OCI-LY7 (cell line): ENCODE measurements around the gene CCL13. TPM values are rescaled to one million over a fixed set of nuclear protein-coding genes. Genes with fewer than 3 reads are reported as not detected.
A peak's percentile ranks its signal among the peaks of the same experiment; 100 is the strongest.

Experiments used
- BruUV-seq: library from RNA; stranded (reverse); fragments of 400-500 nt; replicated peaks from 2 replicates; lab custom pipeline; 2021; lab: Mats Ljungman, UMichigan
- CTCF ChIA-PET: fragments of 300-600 bp; sonication (Branson Sonifier 250); formaldehyde crosslinking; loops from one replicate; lab custom pipeline; 2022; ENCODE audit warnings: antibody characterized with exemption; ENCODE audit not compliant: unreplicated experiment; lab: Charles Lee
- POLR2A ChIA-PET: fragments of 300-600 bp; sonication (Branson Sonifier 250); formaldehyde crosslinking; loops from one replicate; lab custom pipeline; 2022; ENCODE audit warnings: antibody characterized with exemption; lab: Charles Lee
- DNase-seq: peaks from one replicate; pipeline ENCODE4 v3.0.0-alpha.2; 2015; ENCODE audit warnings: low spot score
- H2AFZ ChIP-seq: fragments of 200-600 bp; sonication (generic), shearing (Covaris generic); 2 replicates; pipeline ENCODE4 v1.6.1; 2014; ENCODE audit warnings: mild to moderate bottlenecking, antibody characterized with exemption, low read length, moderate library complexity
- H3K27ac ChIP-seq: fragments of 200-600 bp; sonication (generic); 2 replicates; pipeline ENCODE4 v1.5.1; 2014; ENCODE audit warnings: mixed run types, low read depth, mild to moderate bottlenecking, moderate library complexity, low read length, inconsistent platforms; ENCODE audit not compliant: poor library complexity, severe bottlenecking
- H3K36me3 ChIP-seq: fragments of 200-600 bp; sonication (generic); 2 replicates; pipeline ENCODE4 v1.6.1; 2014; ENCODE audit warnings: mild to moderate bottlenecking, antibody characterized with exemption, low read length, moderate library complexity, mixed read lengths; ENCODE audit not compliant: insufficient read depth
- H3K4me1 ChIP-seq: fragments of 200-600 bp; sonication (generic); 2 replicates; pipeline ENCODE4 v1.5.1; 2014; ENCODE audit warnings: mild to moderate bottlenecking, low read length; ENCODE audit not compliant: insufficient read depth, poor library complexity, severe bottlenecking
- H3K4me2 ChIP-seq: fragments of 200-600 bp; sonication (generic); 2 replicates; pipeline ENCODE4 v1.6.1; 2014; ENCODE audit warnings: mild to moderate bottlenecking, low read length
- H3K4me3 ChIP-seq: fragments of 200-600 bp; sonication (generic); 2 replicates; pipeline ENCODE4 v1.5.1; 2014; ENCODE audit warnings: mild to moderate bottlenecking, low read depth, low read length; ENCODE audit not compliant: poor library complexity, severe bottlenecking
- H3K79me2 ChIP-seq: fragments of 200-600 bp; sonication (generic); 2 replicates; pipeline ENCODE4 v1.6.1; 2016; ENCODE audit warnings: low read depth, mild to moderate bottlenecking, low read length, moderate library complexity, mixed read lengths; ENCODE audit not compliant: insufficient read depth
- H3K9me2 ChIP-seq: fragments of 200-600 bp; sonication (generic); 2 replicates; pipeline ENCODE4 v1.6.1; 2016; ENCODE audit warnings: mild to moderate bottlenecking, low read length, mixed read lengths; ENCODE audit not compliant: insufficient read depth
- H3K9me3 ChIP-seq: fragments of 200-600 bp; sonication (generic); 2 replicates; pipeline ENCODE4 v1.6.1; 2014; ENCODE audit warnings: mild to moderate bottlenecking, mixed run types, low read length, mixed read lengths
- H4K20me1 ChIP-seq: fragments of 200-600 bp; sonication (generic); 2 replicates; pipeline ENCODE4 v1.6.1; 2014; ENCODE audit warnings: mild to moderate bottlenecking, antibody characterized with exemption, low read length, moderate library complexity, mixed read lengths; ENCODE audit not compliant: insufficient read depth
- CTCF ChIP-seq: fragments of 200-600 bp; sonication (generic); conservative IDR thresholded peaks from 2 replicates; pipeline ENCODE4 v1.5.1; 2014; ENCODE audit warnings: mild to moderate bottlenecking, antibody characterized with exemption, low read length, moderate library complexity, mixed read lengths
- EZH2phosphoT487 ChIP-seq: fragments of 200-600 bp; sonication (generic); IDR thresholded peaks from 2 replicates; pipeline ENCODE4 v1.6.1; 2018; ENCODE audit warnings: low read depth, borderline replicate concordance, mild to moderate bottlenecking, mixed run types, antibody characterized with exemption, low read length, moderate library complexity, mixed read lengths
- intact Hi-C: fragments of 100-400 bp; cut with micrococcal nuclease; formaldehyde crosslinking; loops from one replicate; pipeline ENCODE4 v1.10.0; 2022; ENCODE audit not compliant: unreplicated experiment
- total RNA-seq, 2 experiments: library from RNA; depleted of rRNA in 1 of 2; stranded (reverse); fragments of >200 nt in 1 of 2; shearing (Covaris generic) in 1 of 2; gene quantifications; 2 replicates each; pipeline ENCODE4 v1.2.3, GENCODE V29; 2014 to 2022

Gene CCL13
- total RNA-seq, 2 experiments from 2014 or later, result not detected

DNA sequence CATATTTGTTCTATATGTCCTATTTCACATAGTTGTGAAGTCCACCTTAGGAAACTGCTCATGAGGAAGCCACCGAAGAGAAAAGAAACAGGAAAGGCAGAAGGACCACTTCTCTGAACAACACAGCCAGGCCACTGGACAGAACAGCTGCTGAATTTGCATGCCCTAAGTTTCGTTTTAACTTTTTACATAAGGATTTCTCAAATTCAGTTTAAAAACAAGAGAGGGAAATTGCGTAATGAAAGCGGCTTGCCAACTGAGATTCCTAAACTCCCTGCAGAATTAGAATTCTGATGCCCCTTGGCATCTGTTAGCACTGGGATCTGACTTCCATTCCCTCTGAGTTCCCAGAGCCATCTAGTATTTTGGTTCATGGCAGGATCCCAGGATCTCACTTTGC, 42.0 kb upstream of the CCL13 start:
- Histone ChIP-seq H3K9me2 (no peaks in the 10 kb centered on the region), H3K4me2 (no peak overlapping the region), H4K20me1 (no peaks in the 10 kb centered on the region), H3K27ac (no peak overlapping the region), H2AFZ (no peak overlapping the region), H3K9me3 (no peaks in the 10 kb centered on the region), H3K4me1 (no peaks in the 10 kb centered on the region), H3K4me3 (no peak overlapping the region), H3K36me3 (no peaks in the 10 kb centered on the region), H3K79me2 (no peaks in the 10 kb centered on the region)
- no peak for TF ChIP-seq EZH2phosphoT487
- TF ChIP-seq CTCF, result no peak
- CTCF ChIA-PET, result no interaction called here
- peak; percentile 1 for DNase-seq
- intact Hi-C loops, result no loop called here
- no TSS peak for BruUV-seq
- POLR2A ChIA-PET, result no interaction called here

DNA sequence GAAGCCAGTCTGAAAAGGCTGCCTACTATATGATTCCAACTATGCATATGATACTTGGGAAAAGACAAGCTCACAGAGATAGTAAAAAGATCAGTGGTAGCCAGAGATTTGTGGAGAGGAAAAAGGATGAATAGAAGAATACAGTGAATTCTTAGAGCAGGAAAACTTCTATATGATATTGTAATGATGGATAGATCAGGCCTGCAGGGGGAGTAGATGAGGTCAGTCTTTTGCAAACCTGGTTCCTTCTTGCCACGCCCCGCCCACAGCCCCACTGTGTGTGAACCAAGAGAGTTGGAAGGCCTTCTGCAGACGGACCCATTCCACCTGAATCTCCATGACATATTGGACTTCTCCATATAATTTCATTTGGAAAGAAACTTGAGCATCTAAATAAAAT, 37.8 kb upstream of the CCL13 start:
- Histone ChIP-seq H3K9me2 (no peaks in the 10 kb centered on the region), H3K36me3 (no peaks in the 10 kb centered on the region), H3K4me3 (no peak overlapping the region), H3K4me1 (no peaks in the 10 kb centered on the region), H3K9me3 (no peaks in the 10 kb centered on the region), H3K79me2 (no peaks in the 10 kb centered on the region), H2AFZ (no peak overlapping the region), H3K27ac (no peak overlapping the region), H4K20me1 (no peaks in the 10 kb centered on the region), H3K4me2 (no peak overlapping the region)
- CTCF ChIA-PET, result no interaction called here
- POLR2A ChIA-PET, result no interaction called here
- intact Hi-C loops, result loop anchor here (2.0 kb wide), 1 partner anchor 42 kb away; no protein-coding TSS in a partner anchor
- peak; percentile 49 for DNase-seq
- no peak for TF ChIP-seq EZH2phosphoT487
- TF ChIP-seq CTCF, result peak; percentile 74
- BruUV-seq, result no TSS peak

GRCh38 chr17:34319039-34319483, 37.2 kb upstream of the CCL13 start, which contains the start of gene CCL8:
Gene CCL8, plus strand, starts transcription at chr17:34319435. Its CDS starts 67 bp downstream, at chr17:34319502.
- TF ChIP-seq CTCF (no peak), EZH2phosphoT487 (no peak)
- no peaks in the 10 kb centered on the region for H3K79me2 ChIP-seq
- H2AFZ ChIP-seq, result no peak within 1 kb of the TSS
- no peaks in the 10 kb centered on the region for H3K36me3 ChIP-seq
- H4K20me1 ChIP-seq, result no peaks in the 10 kb centered on the region
- intact Hi-C loops, result loop anchor here (2.0 kb wide), 1 partner anchor 42 kb away; no protein-coding TSS in a partner anchor
- H3K9me2 ChIP-seq, result no peaks in the 10 kb centered on the region
- no peaks in the 10 kb centered on the region for H3K4me1 ChIP-seq
- H3K4me3 ChIP-seq, result no peak within 1 kb of the TSS
- no peak within 1 kb of the TSS for H3K4me2 ChIP-seq
- no peak within 1 kb of the TSS for H3K27ac ChIP-seq
- H3K9me3 ChIP-seq, result no peaks in the 10 kb centered on the region
- ChIA-PET POLR2A (no interaction called here), CTCF (no interaction called here)
- no TSS peak for BruUV-seq
- DNase-seq, result no peak
